Endothelial cell of umbilical vein (primary cell): ENCODE measurements around the gene ZFYVE21. TPM values are rescaled to one million over a fixed set of nuclear protein-coding genes. Genes with fewer than 3 reads are reported as not detected.

ENCODE experiments used
- BruUV-seq: library from RNA; stranded (reverse); fragments of 400-500 nt; replicated peaks from 2 replicates; lab custom pipeline; 2021; lab: Mats Ljungman, UMichigan
- CTCF ChIA-PET: fragments of 300-600, 350-600 bp; sonication (Branson Sonifier 250); formaldehyde crosslinking; loops from one replicate; lab custom pipeline; 2021; ENCODE audit warnings: antibody characterized with exemption, inconsistent platforms; lab: Charles Lee
- POLR2A ChIA-PET: fragments of 300-600, 350-600 bp; sonication (Branson Sonifier 250); formaldehyde crosslinking; loops from one replicate; lab custom pipeline; 2021; ENCODE audit warnings: antibody characterized with exemption, inconsistent platforms; lab: Charles Lee
- DNase-seq: peaks from one replicate; pipeline ENCODE4 v3.0.0-alpha.2; 2011; ENCODE audit warnings: low read depth, low spot score
- FAIRE-seq: peaks from 2 replicates; lab custom pipeline; 2011; peaks lifted over from hg19 to GRCh38; lab: Jason Lieb, UNC
- H2AFZ ChIP-seq: 2 replicates; pipeline ENCODE4 v1.6.0; 2012; ENCODE audit warnings: low read depth, low read length, control low read depth, inconsistent platforms
- H3K27ac ChIP-seq: 2 replicates; pipeline ENCODE4 v1.5.1; 2011; ENCODE audit warnings: low read depth, mild to moderate bottlenecking, control low read depth, low read length, moderate library complexity; ENCODE audit not compliant: insufficient read depth
- H3K27me3 ChIP-seq, 2 experiments: 2 replicates each; pipeline versions ENCODE4 v1.6.0 to v1.6.1; 2011; ENCODE audit warnings: low read length in 2 of 2, mixed read lengths in 1 of 2; ENCODE audit not compliant: control insufficient read depth in 2 of 2, insufficient read depth in 2 of 2
- H3K36me3 ChIP-seq, 2 experiments: 2 replicates in 1 of 2; 3 replicates in 1 of 2; pipeline ENCODE4 v1.5.1; 2011; ENCODE audit warnings: low read length in 2 of 2, mild to moderate bottlenecking in 1 of 2, moderate library complexity in 1 of 2; ENCODE audit not compliant: control insufficient read depth in 2 of 2, insufficient read depth in 2 of 2; ENCODE audit errors: extremely low read depth in 1 of 2
- H3K4me1 ChIP-seq: 3 replicates; pipeline ENCODE4 v1.5.1; 2011; ENCODE audit warnings: mild to moderate bottlenecking, low read length; ENCODE audit not compliant: control insufficient read depth, insufficient read depth; ENCODE audit errors: extremely low read depth
- H3K4me2 ChIP-seq: 2 replicates; pipeline ENCODE4 v1.6.1; 2011; ENCODE audit warnings: low read length, control low read depth, mixed read lengths; ENCODE audit not compliant: insufficient read depth
- H3K4me3 ChIP-seq, 3 experiments: fragments of 200-600 bp in 1 of 3; sonication (generic), shearing (Covaris generic) in 1 of 3; replicated peaks in 1 of 3; 2 replicates each; pipeline ENCODE4 v1.5.1; 2011 to 2016; ENCODE audit warnings: control low read depth in 3 of 3, low read length in 3 of 3, mild to moderate bottlenecking in 2 of 3, inconsistent platforms in 1 of 3, low read depth in 1 of 3, moderate library complexity in 1 of 3; ENCODE audit not compliant: insufficient read depth in 1 of 3
- H3K79me2 ChIP-seq: 2 replicates; pipeline ENCODE4 v1.6.0; 2012; ENCODE audit warnings: low read length, inconsistent platforms; ENCODE audit not compliant: control insufficient read depth, insufficient read depth
- H3K9ac ChIP-seq: replicated peaks from 2 replicates; pipeline ENCODE3; 2011; ENCODE audit warnings: low read length, control low read depth; ENCODE audit not compliant: insufficient read depth; ENCODE audit errors: extremely low read depth
- H3K9me1 ChIP-seq: replicated peaks from 3 replicates; pipeline ENCODE4 v1.6.0; 2011; ENCODE audit warnings: mild to moderate bottlenecking, low read length; ENCODE audit not compliant: control insufficient read depth, insufficient read depth; ENCODE audit errors: extremely low read depth
- H3K9me3 ChIP-seq: replicated peaks from 2 replicates; pipeline ENCODE4 v1.5.1; 2012; ENCODE audit warnings: low read length, inconsistent platforms; ENCODE audit not compliant: control insufficient read depth, insufficient read depth
- H4K20me1 ChIP-seq: replicated peaks from 2 replicates; pipeline ENCODE3; 2011; ENCODE audit warnings: mild to moderate bottlenecking, low read length; ENCODE audit not compliant: control insufficient read depth, insufficient read depth; ENCODE audit errors: extremely low read depth
- CTCF ChIP-seq, 2 donors: IDR thresholded peaks; 1 replicate in 1 of 2; 2 replicates in 1 of 2; pipeline ENCODE4 v1.5.1; 2011; ENCODE audit warnings: low read length in 2 of 2, mild to moderate bottlenecking in 2 of 2, moderate library complexity in 2 of 2, control low read depth in 1 of 2, inconsistent platforms in 1 of 2, low read depth in 1 of 2; ENCODE audit not compliant: insufficient read depth in 1 of 2; ENCODE audit errors: extremely low read depth in 1 of 2
- EZH2 ChIP-seq: IDR thresholded peaks from 2 replicates; pipeline ENCODE4 v1.6.1; 2012; ENCODE audit warnings: borderline replicate concordance, low read depth, mild to moderate bottlenecking, moderate library complexity, low read length, inconsistent platforms; ENCODE audit not compliant: severe bottlenecking
- FOS ChIP-seq: IDR thresholded peaks from 2 replicates; pipeline ENCODE4 v1.6.1; 2011; ENCODE audit warnings: mild to moderate bottlenecking, low read length, moderate library complexity, borderline replicate concordance; ENCODE audit not compliant: insufficient read depth
- GATA2 ChIP-seq: IDR thresholded peaks from 2 replicates; pipeline ENCODE4 v1.7.0; 2011; ENCODE audit warnings: low read depth, mild to moderate bottlenecking, moderate library complexity, mixed read lengths, low read length; ENCODE audit not compliant: insufficient read length, insufficient read depth
- JUN ChIP-seq: IDR thresholded peaks from 2 replicates; pipeline ENCODE4 v1.6.1; 2011; ENCODE audit warnings: borderline replicate concordance, low read depth; ENCODE audit not compliant: insufficient read length, insufficient read depth
- MYC ChIP-seq: IDR thresholded peaks from one replicate; pipeline ENCODE4 v1.6.1; 2011; ENCODE audit warnings: mild to moderate bottlenecking, low read depth, low read length
- POLR2A ChIP-seq: IDR thresholded peaks from 2 replicates; pipeline ENCODE4 v1.6.1; 2012; ENCODE audit warnings: low read depth, mild to moderate bottlenecking, control low read depth, low read length
- POLR2AphosphoS5 ChIP-seq: IDR thresholded peaks from 2 replicates; pipeline ENCODE4 v1.6.1; 2012; ENCODE audit warnings: low read depth, mild to moderate bottlenecking, control low read depth, low read length, moderate library complexity; ENCODE audit not compliant: insufficient read depth
- dilution Hi-C: fragments of 300-500 bp; cut with MboI; formaldehyde crosslinking; loops from one replicate; pipeline ENCODE4 v1.15.0; 2019; ENCODE audit warnings: low sequenced_read_pairs; ENCODE audit not compliant: extremely low pct_ligation_motif_present
- intact Hi-C: fragments of 100-400 bp; cut with micrococcal nuclease; formaldehyde crosslinking; loops from one replicate; pipeline ENCODE4 v1.10.0; 2022
- polyA plus RNA-seq, 4 experiments: library from polyadenylated mRNA; depleted of rRNA in 3 of 4; stranded (reverse) in 3 of 4; unstranded in 1 of 4; fragments of >200 nt; gene quantifications; 2 replicates each; pipeline versions ENCODE4 v1.2.1 to v1.2.3, GENCODE V29; 2011 to 2012; ENCODE audit warnings: missing spikeins in 1 of 4
- total RNA-seq: library from RNA; stranded (reverse); gene quantifications from 2 replicates; pipeline ENCODE4 v1.2.3, GENCODE V29; 2021
- TF ChIP-seq, protein P1 (sequence below): IDR thresholded peaks from 2 replicates; pipeline ENCODE4 v1.6.1; 2011; ENCODE audit not compliant: insufficient read depth, insufficient read length

Gene ZFYVE21
- total and polyA plus RNA-seq, 2 donors (not counting 3 experiments of a cell fraction or from before 2014, with no cell fraction given), result 54.5 to 98.3 TPM

- H3K9me1 ChIP-seq, result no peaks in the 10 kb centered on the region
- dilution Hi-C loops, result no loop called here
- no peak overlapping the region for H3K4me2 ChIP-seq
- BruUV-seq, result no TSS peak
- peaks cover 5% of the 10 kb centered on the region for H3K79me2 ChIP-seq
- ChIA-PET POLR2A (no interaction called here), CTCF (no interaction called here)
- peaks cover 0 to 7% of the 10 kb centered on the region in 2 experiments for H3K36me3 ChIP-seq
- no peak overlapping the region for H3K27ac ChIP-seq
- DNase-seq (no peak), FAIRE-seq (no peak)
- intact Hi-C loops, result no loop called here
- H2AFZ ChIP-seq, result no peak overlapping the region
- no peak overlapping the region for H3K9ac ChIP-seq
- TF ChIP-seq FOS (no peak), JUN (no peak), POLR2AphosphoS5 (no peak), GATA2 (no peak), CTCF (IDR thresholded peaks at IDR 0.05; ENCODE audit: extremely low read depth in 1 of 2, insufficient read depth in 1 of 2, low read depth in 1 of 2, low read length in 2 of 2) (no peak), MYC (no peak), POLR2A (no peak), EZH2 (no peak)
- TF ChIP-seq, protein P1, sequence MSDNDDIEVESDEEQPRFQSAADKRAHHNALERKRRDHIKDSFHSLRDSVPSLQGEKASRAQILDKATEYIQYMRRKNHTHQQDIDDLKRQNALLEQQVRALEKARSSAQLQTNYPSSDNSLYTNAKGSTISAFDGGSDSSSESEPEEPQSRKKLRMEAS, result no peak
- H3K9me3 ChIP-seq, result no peaks in the 10 kb centered on the region
- H3K27me3 ChIP-seq, result no peaks in the 10 kb centered on the region
- H3K4me1 ChIP-seq, result peaks cover 38% of the 10 kb centered on the region
- H4K20me1 ChIP-seq, result no peaks in the 10 kb centered on the region
- H3K4me3 ChIP-seq, result no peak overlapping the region
Measured at GRCh38 chr14:103709814-103710213, 5.8 kb upstream of the ZFYVE21 start.
